ENCODE data around the gene TMEM43.

Gene TMEM43

GRCh38 chr3:14138878-14139655, 14.2 kb downstream of the TMEM43 start:
- FAIRE-seq, result no peak

- FAIRE-seq, result no peak
Measured at GRCh38 chr3:14139771-14140170, 14.9 kb downstream of the TMEM43 start.

- FAIRE-seq, result no peak
Measured at GRCh38 chr3:14140668-14141067, 15.8 kb downstream of the TMEM43 start.

- no peak for FAIRE-seq
Measured at GRCh38 chr3:14141144-14141543, 16.3 kb downstream of the TMEM43 start.

- FAIRE-seq, result no peak
Measured at GRCh38 chr3:14141602-14142341, 16.9 kb downstream of the TMEM43 start.

GRCh38 chr3:14142567-14143270, 17.9 kb downstream of the TMEM43 start:
- no peak for FAIRE-seq

GRCh38 chr3:14143271-14144225, 18.7 kb downstream of the TMEM43 start:
- FAIRE-seq, result peak; percentile 60

GRCh38 chr3:14144423-14145075, 19.7 kb downstream of the TMEM43 start:
- no peak for FAIRE-seq

GRCh38 chr3:14145236-14145635, 20.4 kb downstream of the TMEM43 start:
- FAIRE-seq, result no peak

- no peak for FAIRE-seq
Measured at GRCh38 chr3:14145670-14146380, 21.0 kb downstream of the TMEM43 start.

GRCh38 chr3:14146381-14147065, 21.7 kb downstream of the TMEM43 start:
- no peak for FAIRE-seq

GRCh38 chr3:14147066-14147435, 22.2 kb downstream of the TMEM43 start:
- FAIRE-seq, result no peak

- no peak for FAIRE-seq
Measured at GRCh38 chr3:14147617-14148016, 22.8 kb downstream of the TMEM43 start.

GRCh38 chr3:14148041-14148985, 23.5 kb downstream of the TMEM43 start:
- no peak for FAIRE-seq

- no peak for FAIRE-seq
Measured at GRCh38 chr3:14150078-14150477, 25.2 kb downstream of the TMEM43 start.

- FAIRE-seq, result no peak
Measured at GRCh38 chr3:14150491-14151230, 25.8 kb downstream of the TMEM43 start.

GRCh38 chr3:14151471-14152083, 26.7 kb downstream of the TMEM43 start:
- FAIRE-seq, result no peak

GRCh38 chr3:14152233-14152962, 27.5 kb downstream of the TMEM43 start:
- no peak for FAIRE-seq
